Body of pancreas (tissue), 4 donors: ENCODE results near the gene TAGAP.

Experiments used
- POLR2A ChIP-seq, 3 donors: fragments of 450-650 bp; IDR thresholded peaks; one replicate each; pipeline ENCODE4 v1.6.1; 2016; ENCODE audit warnings: antibody characterized with exemption in 3 of 3, mild to moderate bottlenecking in 2 of 3
- TF ChIP-seq, protein P1 (sequence below), 7 experiments: fragments of 450-650 bp in 4 of 7; fragments of 200-600 bp in 3 of 7; sonication (generic) in 3 of 7; IDR thresholded peaks; one replicate each; pipeline ENCODE4 v1.5.1; 2016 to 2019; ENCODE audit warnings: antibody characterized with exemption in 7 of 7

DNA sequence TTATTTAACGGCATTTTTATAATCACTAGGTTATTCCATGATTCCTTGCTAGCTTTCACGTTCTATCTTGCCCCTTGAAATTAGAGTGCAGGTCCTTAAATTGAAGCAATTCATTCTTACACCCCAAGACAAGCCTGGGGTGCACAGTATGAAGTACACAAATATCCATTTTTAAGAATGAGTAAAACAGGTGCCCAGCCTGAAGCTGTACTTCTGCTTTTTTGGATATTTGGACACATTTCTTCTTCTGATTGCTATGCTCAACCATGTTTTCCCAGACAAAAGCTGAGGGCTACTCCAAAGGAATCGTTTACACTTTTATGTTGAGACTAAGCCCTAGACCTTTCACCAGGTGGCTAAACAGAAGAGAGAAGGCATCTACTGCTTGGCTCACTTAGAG is 7.9 kb upstream of the TAGAP start:
- no peak for TF ChIP-seq POLR2A (IDR thresholded peaks at IDR 0.05)
- TF ChIP-seq, protein P1, sequence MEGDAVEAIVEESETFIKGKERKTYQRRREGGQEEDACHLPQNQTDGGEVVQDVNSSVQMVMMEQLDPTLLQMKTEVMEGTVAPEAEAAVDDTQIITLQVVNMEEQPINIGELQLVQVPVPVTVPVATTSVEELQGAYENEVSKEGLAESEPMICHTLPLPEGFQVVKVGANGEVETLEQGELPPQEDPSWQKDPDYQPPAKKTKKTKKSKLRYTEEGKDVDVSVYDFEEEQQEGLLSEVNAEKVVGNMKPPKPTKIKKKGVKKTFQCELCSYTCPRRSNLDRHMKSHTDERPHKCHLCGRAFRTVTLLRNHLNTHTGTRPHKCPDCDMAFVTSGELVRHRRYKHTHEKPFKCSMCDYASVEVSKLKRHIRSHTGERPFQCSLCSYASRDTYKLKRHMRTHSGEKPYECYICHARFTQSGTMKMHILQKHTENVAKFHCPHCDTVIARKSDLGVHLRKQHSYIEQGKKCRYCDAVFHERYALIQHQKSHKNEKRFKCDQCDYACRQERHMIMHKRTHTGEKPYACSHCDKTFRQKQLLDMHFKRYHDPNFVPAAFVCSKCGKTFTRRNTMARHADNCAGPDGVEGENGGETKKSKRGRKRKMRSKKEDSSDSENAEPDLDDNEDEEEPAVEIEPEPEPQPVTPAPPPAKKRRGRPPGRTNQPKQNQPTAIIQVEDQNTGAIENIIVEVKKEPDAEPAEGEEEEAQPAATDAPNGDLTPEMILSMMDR (IDR thresholded peaks at IDR 0.05): no peak
